NCI-H446 (cell line): ENCODE measurements around the gene HOXA2.

Experiments
- DNase-seq, 2 experiments: peaks; one replicate each; lab custom pipeline; 2025; lab: John Stamatoyannopoulos, UW

HOXA2 gene

GRCh38 chr7:27124902-27125689 lies 22.6 kb upstream of the HOXA2 start:
- DNase-seq: no peak

GRCh38 chr7:27124096-27124901 lies 21.8 kb upstream of the HOXA2 start:
- no peak for DNase-seq

GRCh38 chr7:27123477-27124053 lies 21.1 kb upstream of the HOXA2 start:
- DNase-seq: no peak

GRCh38 chr7:27123007-27123476 lies 20.6 kb upstream of the HOXA2 start:
- no peak for DNase-seq

GRCh38 chr7:27122077-27122910 lies 19.8 kb upstream of the HOXA2 start:
- DNase-seq: no peak

GRCh38 chr7:27121684-27122076 lies 19.2 kb upstream of the HOXA2 start:
- DNase-seq: no peak

GRCh38 chr7:27119412-27119911 lies 17.0 kb upstream of the HOXA2 start:
- no peak for DNase-seq

- DNase-seq: no peak
These were observed 16.1 kb upstream of the HOXA2 start for GRCh38 chr7:27118580-27118979.

- DNase-seq: no peak
These were observed 15.5 kb upstream of the HOXA2 start for GRCh38 chr7:27117887-27118491.

GRCh38 chr7:27116962-27117886 lies 14.7 kb upstream of the HOXA2 start:
- no peak for DNase-seq

- DNase-seq: no peak
These were observed 13.8 kb upstream of the HOXA2 start for GRCh38 chr7:27116031-27116961.

GRCh38 chr7:27115221-27116026 lies 12.9 kb upstream of the HOXA2 start:
- no peak for DNase-seq

GRCh38 chr7:27114881-27115220 lies 12.4 kb upstream of the HOXA2 start:
- DNase-seq: no peak

GRCh38 chr7:27113991-27114769 lies 11.7 kb upstream of the HOXA2 start:
- no peak for DNase-seq

- DNase-seq: no peak
These were observed 10.8 kb upstream of the HOXA2 start for GRCh38 chr7:27112955-27113949.

- DNase-seq: no peak
These were observed 9.9 kb upstream of the HOXA2 start for GRCh38 chr7:27112361-27112760.
